RWPE2 (cell line): ENCODE data around the gene DDX4.

Experiments
- ATAC-seq: fragments of 200-7000 bp; cut with Tn5 transposase; 3 replicates; pipeline ENCODE4 v1.9.1; 2021; ENCODE audit warnings: low read depth
- DNase-seq: peaks from one replicate; pipeline ENCODE4 v3.0.0-alpha.2; 2020; ENCODE audit warnings: low spot score
- H3K27ac ChIP-seq: fragments of 450-650 bp; 2 replicates; pipeline ENCODE4 v1.5.1; 2017; ENCODE audit warnings: mild to moderate bottlenecking; ENCODE audit not compliant: poor library complexity, severe bottlenecking
- H3K27me3 ChIP-seq: fragments of 250-450 bp; sonication (Bioruptor Pico); 2 replicates; pipeline ENCODE4 v1.5.1; 2021; ENCODE audit warnings: mild to moderate bottlenecking, moderate library complexity; ENCODE audit not compliant: insufficient read depth, poor library complexity, severe bottlenecking
- H3K36me3 ChIP-seq: fragments of 250-450 bp; sonication (Bioruptor Pico); 2 replicates; pipeline ENCODE4 v1.5.1; 2020; ENCODE audit warnings: low read depth, mild to moderate bottlenecking, moderate library complexity
- H3K4me1 ChIP-seq: fragments of 250-450 bp; sonication (Bioruptor Pico); 2 replicates; pipeline ENCODE4 v1.5.1; 2021; ENCODE audit warnings: mild to moderate bottlenecking, moderate library complexity; ENCODE audit not compliant: insufficient read depth, poor library complexity, severe bottlenecking
- H3K4me3 ChIP-seq: fragments of 250-450 bp; sonication (Bioruptor Pico); 2 replicates; pipeline ENCODE4 v1.5.1; 2021; ENCODE audit warnings: mild to moderate bottlenecking, moderate library complexity; ENCODE audit not compliant: severe bottlenecking
- H3K9me3 ChIP-seq: fragments of 250-450 bp; sonication (Bioruptor Pico); 2 replicates; pipeline ENCODE4 v1.5.1; 2021; ENCODE audit warnings: mild to moderate bottlenecking, moderate library complexity; ENCODE audit not compliant: severe bottlenecking
- CTCF ChIP-seq: fragments of 450-650 bp; IDR thresholded peaks from one replicate; pipeline ENCODE4 v1.5.1; 2017; ENCODE audit warnings: mild to moderate bottlenecking, moderate library complexity; ENCODE audit not compliant: poor library complexity, severe bottlenecking

Gene DDX4

DNA sequence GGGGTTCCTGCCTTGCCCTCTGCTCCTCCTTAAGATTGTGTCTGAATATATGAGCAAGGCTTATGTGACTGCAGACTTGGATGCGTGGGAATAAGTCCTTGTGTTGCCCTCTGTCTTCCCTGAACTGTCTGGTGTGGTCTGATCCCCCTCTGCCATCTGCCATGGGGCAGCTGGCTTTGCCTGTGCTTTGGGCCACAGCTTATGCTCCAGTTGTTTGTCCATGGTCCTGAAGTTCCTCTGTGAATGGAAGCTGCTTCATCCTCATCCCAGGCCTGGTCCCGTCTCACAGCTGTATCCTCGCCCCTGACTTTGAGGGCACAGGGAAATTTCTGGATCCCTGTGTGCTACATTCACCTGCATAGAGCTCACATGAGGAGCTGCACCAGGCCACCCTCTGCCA, 128.0 kb downstream of the DDX4 start:
- DNase-seq (no peak), ATAC-seq (no peak)
- TF ChIP-seq CTCF = no peak
- Histone ChIP-seq H3K4me3 (no peak overlapping the region), H3K4me1 (peaks cover 22% of the 10 kb centered on the region), H3K27ac (no peak overlapping the region), H3K27me3 (no peaks in the 10 kb centered on the region), H3K36me3 (no peaks in the 10 kb centered on the region), H3K9me3 (no peaks in the 10 kb centered on the region)

DNA sequence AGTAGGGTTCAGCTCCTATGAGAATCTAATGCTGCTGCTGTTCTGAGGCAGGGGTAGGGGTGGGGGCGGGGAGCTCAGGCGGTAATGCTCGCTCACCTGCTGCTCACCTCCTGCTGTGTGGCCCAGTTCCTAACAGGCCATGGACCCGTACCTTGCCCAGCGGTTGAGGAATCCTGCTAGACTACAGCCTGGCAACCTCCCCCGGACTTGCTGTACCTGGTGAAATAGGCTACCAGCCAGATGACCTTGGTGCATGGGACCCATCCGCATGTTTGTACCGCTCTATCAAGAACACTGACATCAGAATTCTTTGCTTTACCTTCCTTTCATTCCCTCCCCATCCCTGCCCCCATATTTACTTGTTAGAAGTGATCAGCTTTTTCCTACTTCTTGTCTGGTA, 128.6 kb downstream of the DDX4 start:
- H3K27me3 ChIP-seq = no peaks in the 10 kb centered on the region
- no peak overlapping the region for H3K4me3 ChIP-seq
- H3K27ac ChIP-seq = no peak overlapping the region
- DNase-seq (no peak), ATAC-seq (no peak)
- no peaks in the 10 kb centered on the region for H3K9me3 ChIP-seq
- H3K36me3 ChIP-seq = no peaks in the 10 kb centered on the region
- TF ChIP-seq CTCF = no peak
- peaks cover 22% of the 10 kb centered on the region for H3K4me1 ChIP-seq
